NCI-H128 (cell line): ENCODE data around the gene PTTG1IP.

Source experiments
- DNase-seq: peaks from one replicate; lab custom pipeline; 2025; ENCODE audit not compliant: unreplicated experiment; lab: John Stamatoyannopoulos, UW

Gene PTTG1IP

DNA sequence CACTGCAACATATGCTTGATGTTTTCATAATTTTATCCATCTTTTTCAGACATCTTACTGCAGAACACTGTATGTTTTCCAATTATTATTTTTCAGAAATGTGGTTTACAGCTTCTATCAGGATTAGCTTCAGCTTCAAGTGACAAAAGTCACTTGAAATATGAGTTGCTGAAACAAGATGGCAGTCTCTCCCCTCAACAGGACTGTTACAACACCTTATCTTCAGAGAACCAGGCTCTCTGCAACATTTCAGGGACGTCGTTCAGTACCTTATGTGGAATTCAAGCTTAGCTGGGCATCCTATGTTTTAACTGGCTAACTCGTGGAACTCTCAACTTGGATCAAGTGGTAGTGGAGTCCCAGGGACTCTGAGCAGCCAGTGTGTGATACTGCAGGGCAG, 69.8 kb downstream of the PTTG1IP start:
- DNase-seq: no peak

DNA sequence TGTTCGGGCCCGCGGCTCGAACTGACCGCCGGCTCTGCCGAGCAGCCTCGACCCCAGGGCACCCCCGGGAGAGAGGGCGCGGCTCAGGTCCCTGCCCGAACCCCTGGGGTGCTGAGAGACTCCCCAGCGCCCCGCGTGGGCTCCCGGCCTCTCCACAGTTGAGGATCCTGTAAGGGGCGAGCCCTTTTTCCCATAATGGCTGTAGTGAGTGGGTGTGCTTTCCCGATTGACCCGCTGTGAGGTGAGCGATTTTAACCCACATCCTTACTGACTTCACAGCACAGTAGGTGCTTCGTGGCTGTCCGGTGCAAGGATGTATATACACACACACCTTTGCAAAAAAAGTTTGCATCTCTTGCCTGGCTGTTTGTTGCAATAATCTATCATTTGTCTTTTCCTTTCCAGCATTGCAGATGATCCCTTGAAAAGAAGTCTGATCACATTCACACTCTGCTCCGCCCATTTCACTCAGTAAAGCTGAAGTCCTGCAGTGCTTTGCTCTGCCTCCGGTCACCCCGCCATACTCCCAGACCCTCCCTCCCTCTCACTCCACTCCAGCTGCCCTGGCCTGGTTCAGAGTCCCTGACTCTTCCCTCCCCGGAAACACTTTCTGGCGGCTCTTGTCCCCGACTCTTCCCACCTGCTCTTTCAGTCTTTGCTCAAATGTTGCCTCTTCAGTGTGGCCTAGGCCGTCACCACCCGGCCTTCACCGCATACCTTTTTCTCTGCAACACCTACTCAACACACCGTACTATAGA, 70.9 kb downstream of the PTTG1IP start:
- DNase-seq: no peak

DNA sequence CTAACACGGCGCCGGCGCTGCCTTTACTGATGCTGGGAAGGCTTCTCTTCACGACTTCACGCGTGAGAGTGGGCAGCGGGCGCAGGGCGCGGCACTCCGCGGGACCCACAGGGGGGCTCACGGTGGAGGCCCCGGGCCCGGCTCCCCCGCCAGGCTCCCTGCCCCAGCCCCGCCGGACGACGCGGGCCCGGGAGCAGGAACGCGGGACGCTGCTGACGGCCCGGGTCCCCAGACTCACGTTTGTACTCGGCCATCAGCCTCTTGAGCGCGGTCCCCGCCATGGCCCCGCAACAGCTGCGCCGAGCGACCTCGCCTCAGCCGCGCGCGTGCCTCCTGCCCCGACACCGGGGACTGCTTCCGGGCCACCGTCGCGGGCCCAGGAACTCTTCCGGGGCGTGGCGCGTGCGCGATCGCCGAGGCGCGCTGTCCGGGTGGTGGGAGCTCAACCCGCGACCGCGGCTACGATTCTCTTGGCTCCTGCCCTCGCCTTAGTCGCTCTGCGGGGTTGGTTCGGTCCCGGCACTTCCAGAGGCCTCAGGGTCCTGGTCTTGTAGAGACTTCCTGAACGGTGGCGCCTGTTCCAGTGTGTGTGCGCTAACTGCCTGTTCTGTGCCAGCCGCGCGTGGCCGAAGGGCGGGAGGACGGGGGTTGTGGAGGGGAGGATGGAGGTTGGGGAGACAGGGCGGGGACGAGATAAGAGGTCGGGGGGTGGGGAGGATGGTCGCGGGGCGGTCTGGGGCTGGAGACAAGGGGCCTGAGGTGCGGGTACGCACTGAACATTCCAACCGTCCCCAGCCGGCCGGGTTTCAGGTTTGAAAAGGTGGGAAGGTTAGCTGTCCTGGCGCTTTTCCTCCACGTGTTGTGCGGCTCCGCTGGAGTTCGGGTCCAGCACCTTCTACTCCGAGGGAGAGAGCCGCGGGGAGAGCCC, 71.8 kb downstream of the PTTG1IP start, which contains the start of gene UBE2G2:
Gene UBE2G2, minus strand, starts transcription at position 353 of the 928 bp plus-strand sequence. Its CDS starts 72 bp downstream, at position 281.
- DNase-seq: peak; percentile 64

DNA sequence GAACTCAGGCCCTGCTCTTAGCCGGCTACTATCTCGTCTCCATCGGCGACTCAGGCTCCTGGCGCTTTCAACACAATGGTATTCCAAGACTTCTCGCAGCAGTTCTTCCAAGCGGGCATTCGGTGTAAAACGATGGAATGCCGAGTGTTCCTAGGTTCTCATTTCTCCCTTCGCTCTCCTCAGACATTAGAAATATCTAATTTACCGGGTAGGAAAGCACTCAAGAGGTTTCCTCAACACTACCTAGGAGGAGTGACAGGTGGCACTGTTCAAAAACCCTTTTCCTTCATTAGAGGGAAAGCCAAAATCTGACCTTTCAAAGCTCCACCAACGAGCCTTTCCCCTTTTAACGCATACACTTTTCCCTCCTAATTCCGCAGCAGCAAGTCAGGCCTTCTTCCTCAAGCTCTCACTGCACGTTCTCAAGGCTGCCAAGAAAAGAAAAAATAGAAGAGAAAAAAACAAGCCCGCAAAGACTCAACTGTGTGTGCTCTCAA, 72.5 kb downstream of the PTTG1IP start:
- no peak for DNase-seq

DNA sequence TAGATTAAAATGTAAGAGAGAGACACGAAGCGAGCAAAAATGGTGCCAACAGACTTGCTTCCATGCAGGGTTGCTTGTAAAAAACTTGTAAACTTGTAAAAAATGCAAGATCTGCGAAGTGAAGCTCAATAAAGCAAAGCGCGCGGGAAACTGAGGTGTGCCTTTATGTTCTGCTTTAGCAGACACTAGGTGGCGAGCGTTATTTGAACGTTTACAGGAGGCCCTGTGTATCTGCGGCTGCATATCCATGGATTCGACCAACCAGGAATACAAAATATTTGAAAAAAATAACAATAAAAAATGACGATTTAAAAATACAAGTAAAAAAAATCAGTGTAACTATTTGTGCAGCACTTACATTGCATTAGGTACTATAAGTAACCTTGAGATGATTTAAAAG, 73.4 kb downstream of the PTTG1IP start:
- DNase-seq: no peak

DNA sequence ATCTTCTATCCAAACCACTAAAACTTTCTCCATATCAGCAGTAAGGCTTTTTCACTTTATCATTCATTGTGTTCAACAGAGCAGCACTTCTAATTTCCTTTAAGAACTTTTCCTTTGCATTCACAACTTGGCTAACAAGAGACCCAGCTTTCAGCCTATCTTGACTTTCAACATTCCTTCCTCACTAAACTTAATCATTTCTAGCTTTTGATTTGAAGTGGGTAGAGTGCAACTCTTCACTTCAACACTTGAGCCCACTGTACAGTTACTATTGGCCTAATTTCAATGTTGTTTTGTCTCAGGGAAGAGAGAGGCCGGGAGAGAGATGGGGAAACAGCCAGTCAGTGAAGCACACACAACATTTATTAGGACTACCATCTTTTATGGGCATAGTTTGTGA, 73.8 kb downstream of the PTTG1IP start:
- no peak for DNase-seq
